ENCODE measurements around the gene ATG10. TPM values are rescaled to one million over a fixed set of nuclear protein-coding genes. Genes with fewer than 3 reads are reported as not detected.
"Not testable (repeated sequence)": the region's sequence is repeated elsewhere in the genome, so short reads cannot be mapped to it uniquely, and the experiment has no call there.

The ATG10 gene
- total RNA-seq, 2 experiments from 2014 or later, result 9.3 to 13.3 TPM

- DNase-seq (no peak), ATAC-seq (no peak)
- Mint-ChIP-seq H3K27ac (no peak overlapping the region), H3K27me3 (no peaks in the 10 kb centered on the region), H3K4me1 (no peaks in the 10 kb centered on the region), H3K4me3 (no peak overlapping the region), H3K9me3 (ENCODE audit: low read depth) (peaks cover 2% of the 10 kb centered on the region), H3K36me3 (peaks cover 1% of the 10 kb centered on the region)
- CTCF ChIA-PET, result no interaction called here
Observed at GRCh38 chr5:81963544-81963943, 8.3 kb upstream of the ATG10 start.

- H3K27ac Mint-ChIP-seq, result no peak overlapping the region
Observed at GRCh38 chr5:81965524-81965923, 6.3 kb upstream of the ATG10 start.

GRCh38 chr5:81969226-81969625 lies 2.6 kb upstream of the ATG10 start:
- CTCF ChIA-PET, result no interaction called here

More at GRCh38 chr5:81965524-81965923, 6.3 kb upstream of the ATG10 start:
- DNase-seq (no peak), ATAC-seq (no peak)
- Mint-ChIP-seq H3K4me1 (peaks cover 3% of the 10 kb centered on the region), H3K27me3 (no peaks in the 10 kb centered on the region), H3K36me3 (peaks cover 1% of the 10 kb centered on the region), H3K9me3 (ENCODE audit: low read depth) (peaks cover 2% of the 10 kb centered on the region), H3K4me3 (no peak overlapping the region)
- CTCF ChIA-PET, result interaction anchor here (1.2 kb wide), 1 partner anchor 215 kb away, joined by 3 read pairs; the partner anchor contains the start of gene SSBP2

GRCh38 chr5:81969912-81970311 lies 1.9 kb upstream of the ATG10 start:
- no peak for DNase-seq
- Mint-ChIP-seq H3K36me3 (peaks cover 3% of the 10 kb centered on the region), H3K27me3 (no peaks in the 10 kb centered on the region), H3K27ac (peak overlapping the region; percentile 18), H3K9me3 (ENCODE audit: low read depth) (peaks cover 2% of the 10 kb centered on the region), H3K4me1 (peaks cover 26% of the 10 kb centered on the region), H3K4me3 (no peak overlapping the region)
- CTCF ChIA-PET, result no interaction called here
- no peak for ATAC-seq

More at GRCh38 chr5:81969226-81969625, 2.6 kb upstream of the ATG10 start:
- DNase-seq (no peak), ATAC-seq (no peak)
- Mint-ChIP-seq H3K4me3 (no peak overlapping the region), H3K27ac (no peak overlapping the region), H3K4me1 (peaks cover 22% of the 10 kb centered on the region), H3K9me3 (ENCODE audit: low read depth) (peaks cover 2% of the 10 kb centered on the region), H3K36me3 (peaks cover 3% of the 10 kb centered on the region), H3K27me3 (no peaks in the 10 kb centered on the region)

- H3K27me3 Mint-ChIP-seq, result no peaks in the 10 kb centered on the region
- H3K9me3 Mint-ChIP-seq (ENCODE audit: low read depth), result peaks cover 2% of the 10 kb centered on the region
- H3K36me3 Mint-ChIP-seq, result peaks cover 3% of the 10 kb centered on the region
- ATAC-seq (peak; percentile 8), DNase-seq (no peak)
- H3K4me3 Mint-ChIP-seq, result peak overlapping the region; percentile 89
- CTCF ChIA-PET, result interaction anchor here (0.7 kb wide), 1 partner anchor 194 kb away, joined by 3 read pairs; no protein-coding TSS in a partner anchor
- peaks cover 27% of the 10 kb centered on the region for H3K4me1 Mint-ChIP-seq
- H3K27ac Mint-ChIP-seq, result peak overlapping the region; percentile 100
Observed at GRCh38 chr5:81971111-81971711, 612 bp upstream of the ATG10 start.

- DNase-seq (no peak), ATAC-seq (no peak)
- Mint-ChIP-seq H3K9me3 (ENCODE audit: low read depth) (peaks cover 2% of the 10 kb centered on the region), H3K36me3 (peaks cover 12% of the 10 kb centered on the region), H3K4me3 (peak overlapping the region; percentile 89), H3K27me3 (no peaks in the 10 kb centered on the region), H3K27ac (peak overlapping the region; percentile 84), H3K4me1 (peaks cover 31% of the 10 kb centered on the region)
- CTCF ChIA-PET, result no interaction called here
Observed at GRCh38 chr5:81972492-81972783, 615 bp downstream of the ATG10 start.

- DNase-seq (no peak), ATAC-seq (no peak)
- H3K27me3 Mint-ChIP-seq, result no peaks in the 10 kb centered on the region
- peaks cover 46% of the 10 kb centered on the region for H3K36me3 Mint-ChIP-seq
- H3K27ac Mint-ChIP-seq, result no peak overlapping the region
- H3K4me1 Mint-ChIP-seq, result peaks cover 7% of the 10 kb centered on the region
- H3K9me3 Mint-ChIP-seq (ENCODE audit: low read depth), result no peaks in the 10 kb centered on the region
- CTCF ChIA-PET, result no interaction called here
- H3K4me3 Mint-ChIP-seq, result no peak overlapping the region
Observed at GRCh38 chr5:81980160-81980559, 8.3 kb downstream of the ATG10 start.

- H3K4me3 Mint-ChIP-seq, result no peak overlapping the region
- ATAC-seq, result no peak
- DNase-seq, result no peak
- CTCF ChIA-PET, result no interaction called here
- peaks cover 7% of the 10 kb centered on the region for H3K4me1 Mint-ChIP-seq
- H3K36me3 Mint-ChIP-seq, result peaks cover 50% of the 10 kb centered on the region
- no peaks in the 10 kb centered on the region for H3K27me3 Mint-ChIP-seq
- no peak overlapping the region for H3K27ac Mint-ChIP-seq
- H3K9me3 Mint-ChIP-seq (ENCODE audit: low read depth), result no peaks in the 10 kb centered on the region
Observed at GRCh38 chr5:81980598-81981260, 8.9 kb downstream of the ATG10 start.

GRCh38 chr5:81982172-81982685 lies 10.4 kb downstream of the ATG10 start:
- H3K9me3 Mint-ChIP-seq (ENCODE audit: low read depth); ATAC-seq; DNase-seq; H3K27ac Mint-ChIP-seq; H3K4me3 Mint-ChIP-seq; H3K4me1 Mint-ChIP-seq; CTCF ChIA-PET; H3K27me3 Mint-ChIP-seq: not testable (repeated sequence)
- H3K36me3 Mint-ChIP-seq, result peaks cover 46% of the 10 kb centered on the region

GRCh38 chr5:81983148-81983547 lies 11.3 kb downstream of the ATG10 start:
- H3K4me1 Mint-ChIP-seq; H3K9me3 Mint-ChIP-seq (ENCODE audit: low read depth); ATAC-seq; H3K27ac Mint-ChIP-seq; CTCF ChIA-PET; DNase-seq; H3K4me3 Mint-ChIP-seq; H3K27me3 Mint-ChIP-seq: not testable (repeated sequence)
- H3K36me3 Mint-ChIP-seq, result peaks cover 43% of the 10 kb centered on the region

- ATAC-seq; DNase-seq; H3K27me3 Mint-ChIP-seq; H3K27ac Mint-ChIP-seq; CTCF ChIA-PET; H3K4me3 Mint-ChIP-seq; H3K4me1 Mint-ChIP-seq; H3K9me3 Mint-ChIP-seq (ENCODE audit: low read depth): not testable (repeated sequence)
- H3K36me3 Mint-ChIP-seq, result peaks cover 39% of the 10 kb centered on the region
Observed at GRCh38 chr5:81983563-81983962, 11.7 kb downstream of the ATG10 start.

- Mint-ChIP-seq H3K27ac (no peak overlapping the region), H3K4me3 (no peak overlapping the region), H3K36me3 (peaks cover 41% of the 10 kb centered on the region), H3K4me1 (no peaks in the 10 kb centered on the region), H3K27me3 (no peaks in the 10 kb centered on the region), H3K9me3 (ENCODE audit: low read depth) (no peaks in the 10 kb centered on the region)
- no peak for ATAC-seq
- CTCF ChIA-PET, result no interaction called here
- no peak for DNase-seq
Observed at GRCh38 chr5:81986126-81986525, 14.3 kb downstream of the ATG10 start.

- ATAC-seq (no peak), DNase-seq (no peak)
- CTCF ChIA-PET, result no interaction called here
- Mint-ChIP-seq H3K27ac (no peak overlapping the region), H3K4me3 (no peak overlapping the region), H3K4me1 (no peaks in the 10 kb centered on the region), H3K36me3 (peaks cover 30% of the 10 kb centered on the region), H3K9me3 (ENCODE audit: low read depth) (no peaks in the 10 kb centered on the region), H3K27me3 (no peaks in the 10 kb centered on the region)
Observed at GRCh38 chr5:81989204-81989603, 17.4 kb downstream of the ATG10 start.

- ATAC-seq (no peak), DNase-seq (no peak)
- H3K27me3 Mint-ChIP-seq, result no peaks in the 10 kb centered on the region
- no peak overlapping the region for H3K27ac Mint-ChIP-seq
- H3K36me3 Mint-ChIP-seq, result peaks cover 53% of the 10 kb centered on the region
- no peak overlapping the region for H3K4me3 Mint-ChIP-seq
- H3K4me1 Mint-ChIP-seq, result no peaks in the 10 kb centered on the region
- H3K9me3 Mint-ChIP-seq (ENCODE audit: low read depth), result peaks cover 17% of the 10 kb centered on the region
- CTCF ChIA-PET, result no interaction called here
Observed at GRCh38 chr5:81994679-81995078, 22.9 kb downstream of the ATG10 start.
